GM12878 (cell line): Measurements from ENCODE around the gene IGF1R. TPM values are rescaled to one million over a fixed set of nuclear protein-coding genes. Genes with fewer than 3 reads are reported as not detected.

Source experiments
- ATAC-seq: fragments of 200-7000 bp; cut with Tn5 transposase; 3 replicates; pipeline ENCODE4 v1.9.1; 2020; ENCODE audit warnings: mild to moderate bottlenecking, moderate library complexity
- BruUV-seq: library from RNA; stranded (reverse); fragments of 400-500 nt; replicated peaks from 2 replicates; lab custom pipeline; 2021; lab: Mats Ljungman, UMichigan
- CTCF ChIA-PET: fragments of 300-600 bp; sonication (Branson Sonifier 250); formaldehyde crosslinking; extraction: SDS; loops from one replicate; lab custom pipeline; 2021; ENCODE audit warnings: inconsistent platforms; lab: Yijun Ruan, JAX
- POLR2A ChIA-PET: fragments of 350-600 bp; formaldehyde crosslinking; extraction: SDS; loops from one replicate; lab custom pipeline; 2021; ENCODE audit warnings: inconsistent platforms; lab: Charles Lee
- RAD21 ChIA-PET: fragments of 300-600 bp; sonication (Branson Sonifier 250); formaldehyde crosslinking; loops from one replicate; lab custom pipeline; 2023; ENCODE audit warnings: antibody characterized with exemption; ENCODE audit not compliant: unreplicated experiment; lab: Charles Lee
- SMC1A ChIA-PET: fragments of 300-600 bp; sonication (Branson Sonifier 250); formaldehyde crosslinking; loops from one replicate; lab custom pipeline; 2023; ENCODE audit not compliant: unreplicated experiment, uncharacterized antibody; lab: Charles Lee
- DNase-seq: peaks from one replicate; pipeline ENCODE4 v3.0.0-alpha.2; 2011; ENCODE audit warnings: low read depth, low spot score
- FAIRE-seq: peaks from 3 replicates; lab custom pipeline; 2011; peaks lifted over from hg19 to GRCh38; lab: Jason Lieb, UNC
- H2AFZ ChIP-seq: 2 replicates; pipeline ENCODE4 v1.6.0; 2011; ENCODE audit warnings: low read depth, low read length, control low read depth; ENCODE audit not compliant: control insufficient read depth
- H3K27ac ChIP-seq: 2 replicates; pipeline ENCODE4 v1.5.1; 2011; ENCODE audit warnings: control low read depth; ENCODE audit not compliant: control insufficient read depth, insufficient read depth
- H3K27me3 ChIP-seq, 2 experiments: replicated peaks in 1 of 2; 2 replicates each; pipeline versions ENCODE4 v1.6.0 to v1.6.1; 2011; ENCODE audit warnings: low read length in 1 of 2; ENCODE audit not compliant: control insufficient read depth in 2 of 2, insufficient read depth in 2 of 2
- H3K36me3 ChIP-seq, 2 experiments: 2 replicates each; pipeline ENCODE4 v1.5.1; 2011; ENCODE audit warnings: low read length in 1 of 2; ENCODE audit not compliant: control insufficient read depth in 2 of 2, insufficient read depth in 2 of 2
- H3K4me1 ChIP-seq: 2 replicates; pipeline ENCODE4 v1.6.1; 2011; ENCODE audit warnings: mild to moderate bottlenecking, low read length, moderate library complexity, mixed read lengths; ENCODE audit not compliant: control insufficient read depth, insufficient read depth
- H3K4me2 ChIP-seq: 2 replicates; pipeline ENCODE4 v1.6.0; 2011; ENCODE audit warnings: control low read depth; ENCODE audit not compliant: control insufficient read depth, insufficient read depth
- H3K4me3 ChIP-seq: fragments of 200-600 bp; sonication (generic); 2 replicates; pipeline ENCODE4 v1.5.1; 2016
- H3K79me2 ChIP-seq: 2 replicates; pipeline ENCODE4 v1.6.0; 2011; ENCODE audit warnings: low read length; ENCODE audit not compliant: control insufficient read depth, insufficient read depth
- H3K9ac ChIP-seq: 2 replicates; pipeline ENCODE4 v1.8.0; 2011; ENCODE audit warnings: low read length, control low read depth, mixed read lengths; ENCODE audit not compliant: control insufficient read depth, insufficient read depth
- H3K9me3 ChIP-seq: replicated peaks from 3 replicates; pipeline ENCODE4 v1.5.1; 2011; ENCODE audit warnings: mild to moderate bottlenecking, low read length; ENCODE audit not compliant: control insufficient read depth, insufficient read depth
- H4K20me1 ChIP-seq: 2 replicates; pipeline ENCODE4 v1.6.0; 2011; ENCODE audit not compliant: control insufficient read depth, insufficient read depth
- BRCA1 ChIP-seq: IDR thresholded peaks from 2 replicates; pipeline ENCODE4 v1.6.1; 2011; ENCODE audit warnings: low read depth, low read length, improper control_type of control experiment
- CHD2 ChIP-seq: IDR thresholded peaks from 2 replicates; pipeline ENCODE4 v1.6.1; 2011; ENCODE audit warnings: low read depth, low read length, improper control_type of control experiment, borderline replicate concordance
- HDGF ChIP-seq: fragments of 450-650 bp; IDR thresholded peaks from 2 replicates; pipeline ENCODE4 v1.6.1; 2016; ENCODE audit warnings: antibody characterized with exemption
- IKZF1 ChIP-seq: fragments of 450-650 bp; conservative IDR thresholded peaks from 2 replicates; pipeline ENCODE4 v1.6.1; 2017; ENCODE audit warnings: antibody characterized with exemption, mild to moderate bottlenecking
- MEF2A ChIP-seq: IDR thresholded peaks from 2 replicates; pipeline ENCODE4 v1.6.1; 2011; ENCODE audit warnings: low read depth, mild to moderate bottlenecking, low read length, moderate library complexity; ENCODE audit not compliant: insufficient read depth
- PKNOX1 ChIP-seq: fragments of 450-650 bp; IDR thresholded peaks from 2 replicates; pipeline ENCODE4 v1.6.1; 2016; ENCODE audit warnings: mild to moderate bottlenecking
- POLR2A ChIP-seq: IDR thresholded peaks from 2 replicates; pipeline ENCODE4 v1.6.1; 2011; ENCODE audit warnings: low read depth, mild to moderate bottlenecking, low read length
- SIX5 ChIP-seq: IDR thresholded peaks from 2 replicates; pipeline ENCODE4 v1.6.1; 2011; ENCODE audit warnings: mild to moderate bottlenecking, low read depth, low read length, moderate library complexity; ENCODE audit not compliant: severe bottlenecking
- SMAD5 ChIP-seq: IDR thresholded peaks from 2 replicates; pipeline ENCODE4 v1.6.1; 2016; ENCODE audit warnings: antibody characterized with exemption, low read depth
- TCF12 ChIP-seq: IDR thresholded peaks from 2 replicates; pipeline ENCODE4 v1.6.1; 2011; ENCODE audit warnings: low read depth, mild to moderate bottlenecking, low read length
- TCF3 ChIP-seq: IDR thresholded peaks from 2 replicates; pipeline ENCODE4 v1.6.1; 2012; ENCODE audit warnings: low read depth, mild to moderate bottlenecking, low read length, borderline replicate concordance; ENCODE audit not compliant: insufficient read depth
- WGBS: methylation state at CpG from one replicate; pipeline ENCODE4 v1.1.6; 2016; ENCODE audit warnings: low lambda C conversion rate; ENCODE audit not compliant: insufficient replicate concordance, insufficient coverage; ENCODE audit errors: missing lambda C conversion rate; 5-methylcytosine and 5-hydroxymethylcytosine counted together
- in situ Hi-C: fragments of 300-500 bp; cut with MboI; formaldehyde crosslinking; loops from 9 replicates; pipeline ENCODE4 v1.14.3; 2018; ENCODE audit warnings: mixed read lengths
- intact Hi-C: fragments of 100-400 bp; cut with micrococcal nuclease; formaldehyde crosslinking; loops from one replicate; pipeline ENCODE4 v1.14.2; 2022; ENCODE audit not compliant: unreplicated experiment
- polyA plus RNA-seq, 11 experiments: library from polyadenylated mRNA; depleted of rRNA in 4 of 11; unstranded in 6 of 11; stranded (reverse) in 5 of 11; fragments of >200 nt; fragmentation: Nextera tagmentation in 4 of 11; fragmentation: Illumina TruSeq in 1 of 11; extraction: Ambion mirVana in 4 of 11; extraction: Trizol in 1 of 11; gene quantifications; 1 replicate in 1 of 11; 2 replicates in 10 of 11; pipeline versions ENCODE4 v1.2.1 to v1.2.3, GENCODE V29; 2011 to 2016; ENCODE audit warnings: inconsistent platforms in 2 of 11, missing spikeins in 2 of 11, low read depth in 1 of 11
- total RNA-seq, 4 experiments: library from RNA; depleted of rRNA in 3 of 4; stranded (reverse); fragments of >200 nt in 3 of 4; fragmentation: Illumina TruSeq in 1 of 4; extraction: Trizol in 1 of 4; gene quantifications; 2 replicates each; pipeline versions ENCODE4 v1.2.1 to v1.2.3, GENCODE V29; 2013 to 2021
- TF ChIP-seq, protein P1 (sequence below): fragments of 150-350 bp; IDR thresholded peaks from 2 replicates; pipeline ENCODE4 v1.6.1; 2014; ENCODE audit warnings: mild to moderate bottlenecking, low read depth, low read length

IGF1R gene
- total and polyA plus RNA-seq, 10 of the 15 experiments (the other 5 are each of a cell fraction or from before 2014, with no cell fraction given): 0.03 to 2.7 (median 0.66) TPM

- SMC1A ChIA-PET: no interaction called here
- 36% methylated on average over 9 of the region's 9 CpGs for WGBS
- no peak for TF ChIP-seq BRCA1
- Histone ChIP-seq H3K9ac (no peak overlapping the region), H3K4me1 (no peaks in the 10 kb centered on the region), H3K4me2 (no peak overlapping the region), H3K36me3 (no peaks in the 10 kb centered on the region), H3K27me3 (no peaks in the 10 kb centered on the region), H3K27ac (no peak overlapping the region), H2AFZ (no peak overlapping the region), H3K4me3 (no peak overlapping the region), H3K79me2 (no peaks in the 10 kb centered on the region), H4K20me1 (no peaks in the 10 kb centered on the region), H3K9me3 (no peaks in the 10 kb centered on the region)
- POLR2A ChIA-PET: no interaction called here
- FAIRE-seq (no peak), ATAC-seq (no peak), DNase-seq (no peak)
- in situ Hi-C loops (no loop called here), intact Hi-C loops (no loop called here)
- BruUV-seq: no TSS peak
- CTCF ChIA-PET: interaction anchor here (0.7 to 1.4 kb wide), 2 partner anchors 19 to 26 kb away, joined by 3 read pairs; no protein-coding TSS in a partner anchor
- RAD21 ChIA-PET: no interaction called here
Measured at GRCh38 chr15:98682992-98683701, 34.8 kb downstream of the IGF1R start.

- H3K9me3 ChIP-seq: no peaks in the 10 kb centered on the region
- CTCF ChIA-PET: interaction anchor here (0.7 to 1.4 kb wide), 3 partner anchors 19 to 164 kb away, joined by 3 to 7 read pairs (median 3); no protein-coding TSS in a partner anchor
- WGBS: 5% methylated on average over 5 of the region's 5 CpGs
Measured at GRCh38 chr15:98683831-98684230, 35.5 kb downstream of the IGF1R start.

More at GRCh38 chr15:98683831-98684230, 35.5 kb downstream of the IGF1R start:
- H3K4me2 ChIP-seq: no peak overlapping the region
- no TSS peak for BruUV-seq
- ATAC-seq (no peak), DNase-seq (no peak), FAIRE-seq (no peak)
- TF ChIP-seq HDGF (no peak), MEF2A (no peak), SMAD5 (no peak), TCF3 (no peak), SIX5 (no peak), IKZF1 (no peak), PKNOX1 (no peak), TCF12 (no peak), POLR2A (no peak), CHD2 (no peak)
- TF ChIP-seq, protein P1, sequence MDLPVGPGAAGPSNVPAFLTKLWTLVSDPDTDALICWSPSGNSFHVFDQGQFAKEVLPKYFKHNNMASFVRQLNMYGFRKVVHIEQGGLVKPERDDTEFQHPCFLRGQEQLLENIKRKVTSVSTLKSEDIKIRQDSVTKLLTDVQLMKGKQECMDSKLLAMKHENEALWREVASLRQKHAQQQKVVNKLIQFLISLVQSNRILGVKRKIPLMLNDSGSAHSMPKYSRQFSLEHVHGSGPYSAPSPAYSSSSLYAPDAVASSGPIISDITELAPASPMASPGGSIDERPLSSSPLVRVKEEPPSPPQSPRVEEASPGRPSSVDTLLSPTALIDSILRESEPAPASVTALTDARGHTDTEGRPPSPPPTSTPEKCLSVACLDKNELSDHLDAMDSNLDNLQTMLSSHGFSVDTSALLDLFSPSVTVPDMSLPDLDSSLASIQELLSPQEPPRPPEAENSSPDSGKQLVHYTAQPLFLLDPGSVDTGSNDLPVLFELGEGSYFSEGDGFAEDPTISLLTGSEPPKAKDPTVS: no peak
- in situ Hi-C loops: no loop called here
- H3K9ac ChIP-seq: no peak overlapping the region
- H3K4me1 ChIP-seq: no peaks in the 10 kb centered on the region
- ChIA-PET POLR2A (no interaction called here), RAD21 (no interaction called here), SMC1A (no interaction called here)
- no peak overlapping the region for H3K27ac ChIP-seq
- no peaks in the 10 kb centered on the region for H4K20me1 ChIP-seq
- intact Hi-C loops: no loop called here
- no peaks in the 10 kb centered on the region for H3K36me3 ChIP-seq
- H2AFZ ChIP-seq: no peak overlapping the region
- no peak overlapping the region for H3K4me3 ChIP-seq
- H3K79me2 ChIP-seq: no peaks in the 10 kb centered on the region
- H3K27me3 ChIP-seq: no peaks in the 10 kb centered on the region
